ENCODE measurements around the gene SELENBP1.

SELENBP1 gene

DNA sequence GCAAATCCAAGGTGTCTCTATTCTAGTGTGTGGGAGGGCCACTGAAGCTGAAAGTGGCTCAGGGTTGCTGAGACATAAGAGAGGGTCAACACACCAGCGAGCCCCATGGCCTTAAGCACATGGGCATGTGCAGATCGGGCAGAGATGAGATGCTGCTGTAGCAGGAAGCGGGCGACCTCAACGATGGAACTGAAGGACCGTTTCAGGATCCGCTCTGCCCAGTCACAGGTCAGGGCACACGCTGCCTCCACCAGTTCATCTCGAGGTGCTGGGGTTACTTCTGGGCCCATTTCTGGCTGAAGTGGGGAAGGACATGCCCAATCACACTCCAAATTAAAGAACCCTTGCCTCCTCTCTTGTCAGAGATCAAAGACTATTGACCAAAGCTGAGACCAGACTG, 28.9 kb downstream of the SELENBP1 start:
- DNase-seq: no peak

DNA sequence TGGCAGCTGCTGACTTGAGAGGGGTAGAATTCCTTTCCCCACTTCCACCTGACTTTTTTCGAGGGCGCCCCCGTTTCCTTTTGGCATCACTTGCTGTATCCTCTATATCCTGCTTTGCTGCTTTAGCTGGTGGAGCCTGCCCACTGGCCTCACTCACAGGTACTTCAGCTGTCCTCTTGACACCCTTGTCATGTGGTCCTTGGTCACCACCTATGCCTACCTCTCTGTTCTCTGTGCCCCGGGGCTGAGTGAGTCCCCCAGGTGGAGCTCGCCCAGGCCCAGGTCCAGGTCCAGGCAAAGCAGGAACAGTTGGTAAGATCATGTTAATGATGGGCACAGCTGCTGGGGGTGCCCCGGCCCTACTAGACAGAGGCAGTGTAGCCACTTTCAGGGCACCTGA, 29.9 kb downstream of the SELENBP1 start:
- no peak for DNase-seq

DNA sequence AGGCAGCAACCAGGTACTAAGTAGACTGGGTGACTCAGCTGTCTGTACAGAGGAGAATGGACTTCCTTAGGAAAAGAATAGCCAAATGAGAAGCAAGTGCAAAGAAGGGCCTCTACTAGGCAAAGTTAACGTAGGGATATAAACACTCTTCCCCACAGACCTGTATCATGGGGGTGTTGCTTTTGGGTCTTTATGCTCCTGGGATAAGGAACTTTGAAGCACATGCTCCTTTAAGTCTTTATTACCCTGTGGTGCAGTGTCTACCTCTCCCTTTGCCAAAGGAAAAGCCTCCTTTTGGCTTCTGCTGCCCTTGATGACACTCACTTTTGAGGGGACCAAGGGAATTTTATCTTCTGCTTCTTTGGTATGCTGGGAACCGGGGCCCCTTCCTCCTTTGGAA, 30.5 kb downstream of the SELENBP1 start:
- no peak for DNase-seq

DNA sequence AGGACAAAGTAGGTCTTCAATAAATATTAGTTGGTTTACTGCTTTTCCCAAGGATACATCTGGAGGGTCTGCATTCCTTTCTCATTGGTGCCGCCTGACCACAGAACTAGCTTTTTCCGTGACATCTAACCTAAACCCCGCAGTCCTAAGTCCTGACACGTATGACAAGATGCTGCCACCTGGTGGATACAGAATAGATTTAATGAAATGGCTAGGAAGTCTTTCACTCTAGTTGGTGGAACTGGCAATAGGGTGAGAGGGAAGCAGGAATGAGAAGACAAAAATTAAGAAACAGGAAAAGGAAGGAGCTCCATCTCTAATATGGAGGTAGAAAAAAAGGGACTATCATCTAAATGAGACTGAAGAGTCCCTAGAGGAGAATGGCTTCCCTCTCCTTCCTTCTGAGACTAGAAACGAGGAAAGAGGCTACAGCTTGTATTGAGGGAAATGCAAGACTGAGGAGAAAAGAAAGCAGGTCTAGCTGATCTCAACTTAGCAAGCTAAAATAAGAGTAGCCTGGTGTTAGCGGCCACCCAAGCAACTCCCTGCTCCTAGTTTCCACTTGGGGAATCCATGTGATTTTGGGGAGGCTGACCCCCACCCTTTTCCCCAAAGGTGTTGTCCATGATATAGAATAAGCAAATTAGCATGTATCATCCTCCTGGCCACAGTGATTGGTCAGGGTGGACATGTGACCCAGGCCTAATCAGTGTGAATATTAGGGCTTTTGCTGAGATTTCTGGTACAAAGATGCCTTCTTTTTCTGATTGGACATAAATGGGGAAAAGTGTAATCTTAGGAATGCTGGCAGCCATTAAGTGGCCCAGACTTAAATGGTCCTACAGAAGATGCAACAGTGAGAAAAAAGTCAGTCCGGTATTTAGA, 31.4 kb downstream of the SELENBP1 start:
- DNase-seq: peak; percentile 79

DNA sequence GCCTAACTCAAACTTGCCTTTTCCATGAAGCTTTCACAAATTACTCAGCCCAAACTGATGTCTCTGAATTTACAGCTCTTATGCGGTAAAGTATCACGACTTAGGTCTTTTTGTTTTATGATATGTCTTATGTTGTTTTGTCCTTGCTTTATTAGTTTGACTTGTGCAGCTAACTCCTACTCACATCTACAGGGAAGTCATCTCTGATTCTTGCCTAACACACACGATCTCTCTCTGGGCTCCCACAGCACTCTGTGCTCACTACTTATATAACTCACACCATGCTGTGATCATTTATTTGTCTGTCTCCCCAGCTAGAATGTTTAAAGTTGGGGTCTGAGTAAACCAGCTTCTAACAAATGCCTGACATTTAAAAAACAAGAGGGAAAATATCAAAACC, 35.9 kb downstream of the SELENBP1 start:
- DNase-seq: no peak

DNA sequence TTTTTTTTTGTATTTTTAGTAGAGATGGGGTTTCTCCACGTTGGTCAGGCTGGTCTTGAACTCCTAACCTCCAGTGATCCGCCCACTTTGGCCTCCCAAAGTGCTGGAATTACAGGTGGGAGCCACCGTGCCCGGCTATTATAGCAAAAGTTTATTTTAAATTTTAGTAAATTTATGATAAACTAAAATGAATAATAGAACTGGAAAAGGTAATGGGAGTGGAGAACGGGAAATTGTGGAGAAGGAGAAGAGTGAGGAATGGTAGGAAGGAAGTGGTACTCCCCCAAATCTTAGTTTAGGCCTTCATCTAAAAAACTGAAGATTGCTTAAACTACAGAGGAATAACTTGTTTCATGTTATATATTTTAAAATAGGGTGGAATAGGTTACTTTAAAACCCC, 37.7 kb downstream of the SELENBP1 start:
- DNase-seq: no peak

DNA sequence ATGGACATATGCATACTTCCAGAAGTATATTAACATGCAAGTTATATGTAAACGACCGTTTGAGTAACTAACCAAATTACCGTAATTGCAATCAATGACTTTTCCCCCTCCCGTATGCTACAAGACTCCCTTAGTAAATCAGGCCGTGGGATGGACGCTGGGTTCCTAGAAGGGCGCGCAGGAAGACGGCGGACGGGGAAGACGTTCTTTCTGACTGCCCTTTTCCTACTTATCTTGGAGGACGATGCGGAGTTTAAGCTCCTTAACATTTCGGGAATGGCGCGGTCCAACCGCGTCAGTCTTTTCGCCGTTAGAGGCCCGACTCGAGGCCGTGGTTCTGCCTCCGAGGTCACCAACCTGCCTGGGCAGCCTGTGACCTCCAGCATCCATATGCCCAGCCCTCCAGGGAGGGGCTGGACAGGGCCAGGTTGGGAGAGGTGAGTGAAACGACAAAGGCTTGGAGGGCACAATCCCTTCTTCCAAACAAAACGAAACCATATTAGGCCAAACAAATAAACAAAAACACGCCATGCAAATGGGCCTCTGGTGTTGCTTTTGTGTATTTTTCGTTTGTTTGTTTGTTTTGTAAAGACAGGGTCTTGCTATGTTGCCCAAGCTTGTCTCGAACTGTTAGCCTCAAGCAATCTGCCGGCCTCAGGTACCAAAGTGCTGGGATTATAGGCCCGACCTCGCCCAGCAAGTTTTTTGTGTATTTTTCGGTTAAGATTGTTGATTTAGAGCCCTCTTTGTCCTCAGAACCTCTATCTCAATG, 44.4 kb downstream of the SELENBP1 start:
- DNase-seq: no peak

DNA sequence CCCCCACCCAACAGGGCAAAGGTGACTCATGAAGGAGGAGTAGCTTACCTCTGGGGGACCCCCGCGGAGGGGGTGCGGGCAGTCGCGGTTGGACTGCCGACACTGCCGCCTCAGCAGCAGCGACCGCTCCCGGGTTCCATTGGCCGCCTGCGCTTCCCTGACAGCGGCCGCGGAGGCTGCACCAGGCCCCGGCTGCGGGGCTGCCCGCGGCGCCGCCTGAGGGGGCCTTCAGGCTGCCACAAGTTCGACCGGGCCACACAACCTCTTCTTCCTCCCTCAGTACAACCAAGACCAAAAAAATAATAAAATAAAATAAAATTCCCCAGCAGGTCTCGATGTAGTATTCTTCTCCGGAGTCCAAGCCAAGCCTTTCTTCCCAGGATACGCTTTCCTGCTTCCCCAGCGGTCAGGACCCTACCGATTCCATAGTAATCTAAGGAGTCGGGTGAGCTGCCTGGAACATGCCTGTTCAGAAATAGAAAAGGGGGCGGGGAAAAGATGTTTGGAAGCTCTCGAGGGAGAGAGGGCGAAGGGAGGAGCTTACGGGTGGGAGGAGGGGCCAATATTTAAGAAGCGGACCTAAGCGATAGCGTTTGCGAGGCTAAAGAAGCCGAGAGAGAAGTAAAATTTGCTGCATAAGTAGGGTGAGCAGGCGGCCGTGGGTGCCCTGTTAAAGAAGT, 45.1 kb downstream of the SELENBP1 start, which contains the start of gene PI4KB:
Gene PI4KB, minus strand, starts transcription at position 194 of the 680 bp plus-strand sequence. CDS start 10,935 bp downstream, outside the sequence.
- DNase-seq: peak; percentile 97

DNA sequence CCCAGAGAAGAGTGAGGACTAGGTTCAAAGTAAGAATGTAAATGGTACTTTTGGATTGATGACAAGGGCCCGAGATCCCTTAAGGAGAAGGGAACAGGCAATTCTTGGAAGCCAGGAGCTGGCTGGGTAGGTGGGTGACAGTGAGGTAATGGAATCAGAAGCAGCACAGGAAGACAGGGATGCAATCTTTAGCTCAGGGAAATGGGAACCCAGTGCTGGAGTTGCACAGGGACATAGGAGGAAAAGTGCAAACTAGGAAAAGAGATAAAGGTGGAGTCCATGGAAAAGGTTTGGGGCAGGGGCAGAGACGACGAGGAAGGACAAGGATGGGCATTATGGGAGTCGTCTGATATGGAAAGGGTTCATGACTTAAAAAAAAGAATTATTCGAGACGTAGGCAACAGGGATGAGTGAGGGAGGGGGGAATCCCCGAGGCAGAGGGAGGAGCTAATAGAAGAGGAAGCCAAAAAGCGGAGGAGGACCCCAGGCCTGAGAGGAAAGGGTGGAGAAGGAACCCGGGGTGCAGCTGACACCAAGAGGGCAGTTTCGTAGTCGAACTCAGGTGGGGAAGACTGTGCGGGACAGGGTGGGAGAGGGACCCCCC, 45.8 kb downstream of the SELENBP1 start:
- peak; percentile 64 for DNase-seq

DNA sequence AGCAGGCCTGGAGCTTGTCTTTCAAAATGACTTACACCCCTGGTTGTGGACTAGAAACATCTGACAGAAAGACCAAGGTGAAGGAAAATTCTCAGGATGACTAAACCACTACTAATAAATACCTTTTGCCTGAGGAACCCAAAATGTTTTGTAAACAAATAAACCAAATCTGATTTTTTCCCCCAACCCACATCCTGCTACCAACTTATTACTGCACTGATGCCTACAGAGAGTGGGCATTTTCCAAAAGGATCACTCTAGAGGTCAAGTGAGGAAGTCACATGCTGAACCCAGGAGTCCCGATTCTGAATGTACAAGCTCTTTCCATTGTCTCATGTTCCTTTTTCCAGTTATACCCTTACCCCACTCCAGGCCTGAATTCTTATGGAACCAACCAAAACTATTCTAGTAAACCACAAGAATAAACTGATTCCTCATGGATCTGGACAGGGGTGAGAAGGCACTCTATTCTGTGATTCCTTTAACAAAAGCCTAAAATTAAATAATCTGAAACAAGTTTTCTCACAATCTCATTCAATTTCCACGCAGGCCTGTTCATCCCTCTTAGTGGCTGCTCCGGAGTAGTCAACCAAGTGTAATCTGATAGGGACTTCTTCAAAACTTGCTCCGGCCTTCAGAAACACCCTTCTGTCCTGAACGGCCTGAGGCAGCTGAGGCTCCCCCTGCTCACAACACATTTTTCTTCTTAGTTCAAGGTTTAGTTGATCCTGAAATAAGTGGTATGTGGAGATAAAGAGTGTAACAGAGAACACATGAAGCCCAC, 46.7 kb downstream of the SELENBP1 start:
- DNase-seq: peak; percentile 49

DNA sequence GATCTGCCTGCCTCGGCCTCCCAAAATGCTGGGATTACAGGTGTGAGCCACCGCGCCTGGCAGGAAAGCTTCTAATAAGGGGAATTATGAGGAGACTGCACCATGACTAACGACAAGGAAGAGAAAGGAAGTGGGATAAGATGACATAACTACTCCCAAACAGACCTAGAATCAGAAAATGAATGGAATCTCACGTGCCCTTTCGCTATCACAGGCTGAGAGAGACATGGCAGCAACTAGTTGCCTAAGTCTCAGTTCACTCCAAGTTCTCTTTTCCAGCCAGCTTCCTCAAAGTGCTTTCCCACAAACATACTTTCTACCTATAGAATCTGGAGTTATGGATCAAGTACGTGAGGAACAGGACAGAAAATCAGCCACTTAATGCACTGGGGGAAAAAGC, 47.3 kb downstream of the SELENBP1 start:
- DNase-seq: no peak

DNA sequence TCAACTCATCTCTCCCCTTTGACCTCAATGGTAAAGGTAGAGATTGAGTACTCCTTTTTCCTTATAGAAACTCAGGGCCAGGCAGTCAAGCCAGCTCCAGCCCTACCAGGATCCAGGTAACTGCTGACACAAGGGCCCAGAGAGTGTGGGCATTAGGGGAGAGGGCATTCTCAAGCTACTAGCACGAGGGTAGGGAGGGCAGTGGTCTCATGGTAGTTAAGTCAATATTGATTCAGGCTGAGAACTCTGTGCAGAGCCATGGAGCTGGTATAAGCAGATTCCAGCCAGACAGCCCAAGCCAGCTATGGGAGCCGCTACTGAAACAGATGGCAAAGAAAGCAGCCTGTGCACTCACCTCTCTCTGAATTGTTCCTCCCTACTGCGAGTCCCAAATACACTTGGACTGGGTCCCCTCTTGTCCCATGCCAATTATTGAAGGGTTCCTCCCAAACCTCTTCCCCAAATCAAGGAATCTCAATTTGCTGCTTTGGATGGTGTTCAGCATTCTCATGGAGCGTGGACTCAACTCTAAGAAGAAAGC, 48.0 kb downstream of the SELENBP1 start:
- no peak for DNase-seq

DNA sequence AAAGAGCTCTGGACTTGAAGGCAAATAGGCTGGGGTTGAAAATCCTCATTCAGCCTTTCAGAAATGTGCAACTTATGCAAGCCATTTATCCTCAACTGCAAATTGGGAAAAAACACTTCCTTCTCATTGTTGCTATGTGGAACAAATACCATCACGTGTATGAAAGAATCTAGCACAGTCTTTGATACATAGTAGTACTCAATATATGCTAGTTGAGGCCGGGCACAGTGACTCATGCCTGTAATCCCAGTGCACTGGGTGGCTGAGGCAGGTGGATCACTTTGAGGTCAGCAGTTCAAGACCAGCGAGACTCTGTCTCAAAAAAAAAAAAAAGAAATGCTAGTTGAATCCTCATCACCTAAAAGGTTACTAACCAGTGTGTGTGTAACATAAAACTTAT, 53.5 kb downstream of the SELENBP1 start:
- DNase-seq: no peak

DNA sequence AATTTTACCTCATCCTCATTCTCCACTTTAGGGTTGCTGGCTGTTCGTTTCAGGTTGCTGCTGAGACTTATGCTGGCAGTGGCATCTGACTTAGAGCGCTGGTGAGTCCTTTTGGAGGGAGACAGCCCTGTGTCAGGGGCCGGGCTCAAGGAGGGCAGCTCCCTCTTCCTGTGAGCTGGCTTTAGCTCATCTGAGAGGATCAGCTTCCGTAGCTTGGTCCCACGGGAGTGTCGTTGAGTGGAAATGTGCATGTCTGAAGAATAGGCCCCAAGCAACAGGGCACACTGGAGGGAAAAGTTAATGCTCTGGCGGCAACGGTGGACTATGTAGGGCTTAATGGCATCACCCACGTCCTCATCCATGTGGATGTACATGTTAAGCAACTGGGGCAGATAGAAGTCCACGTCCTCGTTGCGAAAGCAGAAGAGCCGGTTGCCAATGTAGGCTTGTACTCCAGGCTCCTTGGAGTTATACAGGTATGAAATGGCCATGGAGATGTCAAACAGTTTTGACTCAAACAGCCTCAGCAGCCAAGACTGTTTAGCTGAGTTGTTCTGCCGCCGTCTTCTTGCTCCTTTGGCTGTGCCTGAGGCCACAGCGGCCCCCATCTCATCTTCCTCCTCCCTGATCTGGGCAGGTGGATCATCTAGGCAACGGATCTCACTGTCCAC, 56.8 kb downstream of the SELENBP1 start:
- DNase-seq: no peak

Measured in activated CD4-positive, alpha-beta T cell treated with anti-CD3 and anti-CD28 coated beads, Interleukin-10, Interleukin-2, amounts not matched to agents 100 ng/mL and 50 ng/mL, durations not matched to agents 16 hours and 8 hours (primary cell).